VCaP (cell line): Measurements from ENCODE around the gene VSIG10L.
A peak's percentile ranks its signal among the peaks of the same experiment; 100 is the strongest.

ENCODE experiments used
- H3K27ac ChIP-seq: fragments of 450-650 bp; 2 replicates; pipeline ENCODE4 v1.5.1; 2017
- CTCF ChIP-seq: fragments of 450-650 bp; conservative IDR thresholded peaks from 2 replicates; pipeline ENCODE4 v1.5.1; 2017; ENCODE audit warnings: mild to moderate bottlenecking, moderate library complexity

The VSIG10L gene

GRCh38 chr19:51364200-51365106 is 22.5 kb upstream of the VSIG10L start:
- TF ChIP-seq CTCF, result no peak
- H3K27ac ChIP-seq, result peak overlapping the region; percentile 93

GRCh38 chr19:51361239-51361638 is 19.3 kb upstream of the VSIG10L start:
- no peak overlapping the region for H3K27ac ChIP-seq
- TF ChIP-seq CTCF, result no peak

GRCh38 chr19:51359294-51359693 is 17.4 kb upstream of the VSIG10L start:
- no peak overlapping the region for H3K27ac ChIP-seq
- no peak for TF ChIP-seq CTCF

- TF ChIP-seq CTCF, result no peak
- H3K27ac ChIP-seq, result no peak overlapping the region
These were observed 16.0 kb upstream of the VSIG10L start for GRCh38 chr19:51357952-51358351.

GRCh38 chr19:51356159-51356801 is 14.3 kb upstream of the VSIG10L start:
- H3K27ac ChIP-seq, result no peak overlapping the region
- TF ChIP-seq CTCF, result no peak

- H3K27ac ChIP-seq, result peak overlapping the region; percentile 45
- TF ChIP-seq CTCF, result no peak
These were observed 12.8 kb upstream of the VSIG10L start for GRCh38 chr19:51354742-51355148.

- TF ChIP-seq CTCF, result no peak
These were observed 12.3 kb upstream of the VSIG10L start for GRCh38 chr19:51354103-51354741.

More at GRCh38 chr19:51354103-51354741, 12.3 kb upstream of the VSIG10L start:
- H3K27ac ChIP-seq, result peak overlapping the region; percentile 45
